ENCODE data around the gene MYH6.

DNA sequence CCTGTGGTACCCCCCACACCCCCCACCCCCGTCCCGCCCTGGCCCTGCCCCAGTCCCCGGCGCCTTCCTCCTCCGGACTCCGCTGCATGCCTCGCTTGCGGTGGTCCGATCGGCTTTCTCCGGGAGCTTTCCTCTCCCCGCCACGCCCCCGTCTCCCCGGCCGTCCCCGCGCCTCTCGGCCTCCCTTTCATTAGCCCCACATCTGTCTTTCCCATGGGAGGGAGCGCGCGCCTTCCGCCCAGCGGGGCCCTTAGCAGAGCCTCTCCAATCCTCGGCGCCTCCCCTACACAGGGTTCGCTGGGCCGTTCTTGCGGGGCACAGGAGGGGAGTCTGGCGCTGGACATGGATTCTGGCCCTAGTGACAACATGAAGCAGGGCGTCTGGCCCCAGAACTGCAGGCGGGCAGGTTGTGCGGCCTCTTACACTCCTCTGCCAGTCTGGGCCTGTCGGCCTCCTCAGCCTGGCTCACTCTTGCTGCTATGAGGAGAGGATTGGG lies 41.6 kb downstream of the MYH6 start:
- no peak for TF ChIP-seq CTCF (IDR thresholded peaks at IDR 0.05; ENCODE audit: low read length)
- TF ChIP-seq EZH2 (IDR thresholded peaks at IDR 0.05; ENCODE audit: borderline replicate concordance, low read length), result no peak
